Measurements from ENCODE around the gene RIOX2. TPM values are rescaled to one million over a fixed set of nuclear protein-coding genes. Genes with fewer than 3 reads are reported as not detected.
A peak's percentile ranks its signal among the peaks of the same experiment; 100 is the strongest.
"Not testable (repeated sequence)": the region's sequence is repeated elsewhere in the genome, so short reads cannot be mapped to it uniquely, and the experiment has no call there.

Gene RIOX2
- 37.1 TPM for total RNA-seq

- no peaks in the 10 kb centered on the region for H3K27me3 ChIP-seq (ENCODE audit: control insufficient read depth in 3 of 3, insufficient read depth in 3 of 3, low read length in 3 of 3)
- no peaks in the 10 kb centered on the region for H3K9me3 ChIP-seq (ENCODE audit: control insufficient read depth in 3 of 3, low read length in 3 of 3)
- peak within 1 kb of the TSS; percentile 55 to 76 (median 58) for H3K9ac ChIP-seq (ENCODE audit: low read depth in 1 of 3, low read length in 3 of 3)
- peak within 1 kb of the TSS; percentile 69 to 79 (median 71) for H3K4me3 ChIP-seq (ENCODE audit: low read length in 3 of 3)
- peaks cover 7 to 20% (median 16%) of the 10 kb centered on the region in 3 donors for H3K4me1 ChIP-seq (ENCODE audit: control insufficient read depth in 3 of 3, insufficient read depth in 3 of 3, low read length in 3 of 3)
- peaks cover 0 to under 1% (median 0%) of the 10 kb centered on the region in 3 donors for H3K36me3 ChIP-seq (ENCODE audit: control insufficient read depth in 3 of 3, insufficient read depth in 3 of 3, low read length in 3 of 3)
- peak within 1 kb of the TSS; percentile 54 for H3K27ac ChIP-seq (ENCODE audit: low read depth, low read length)
Observed at GRCh38 chr3:97971679-97972567, at the start of gene RIOX2. RIOX2 (minus strand) TSS chr3:97972431; CDS start chr3:97967593, 4,838 bp downstream.

- H3K36me3 ChIP-seq (ENCODE audit: control insufficient read depth in 3 of 3, insufficient read depth in 3 of 3, low read length in 3 of 3) = no peaks in the 10 kb centered on the region
- H3K27ac ChIP-seq (ENCODE audit: low read depth, low read length) = peak overlapping the region; percentile 45
- H3K4me1 ChIP-seq (ENCODE audit: control insufficient read depth in 3 of 3, insufficient read depth in 3 of 3, low read length in 3 of 3) = peaks cover 0 to 4% (median 0%) of the 10 kb centered on the region in 3 donors
- H3K9ac ChIP-seq (ENCODE audit: low read depth in 1 of 3, low read length in 3 of 3) = no peak overlapping the region
- H3K4me3 ChIP-seq (ENCODE audit: low read length in 3 of 3) = no peak overlapping the region
- no peaks in the 10 kb centered on the region for H3K27me3 ChIP-seq (ENCODE audit: control insufficient read depth in 3 of 3, insufficient read depth in 3 of 3, low read length in 3 of 3)
- H3K9me3 ChIP-seq (ENCODE audit: control insufficient read depth in 3 of 3, low read length in 3 of 3) = no peaks in the 10 kb centered on the region
Observed at GRCh38 chr3:98020412-98020811, 48.2 kb upstream of the RIOX2 start.

GRCh38 chr3:98018301-98018700 lies 46.1 kb upstream of the RIOX2 start:
- Histone ChIP-seq H3K9me3 (ENCODE audit: control insufficient read depth in 3 of 3, low read length in 3 of 3) (no peaks in the 10 kb centered on the region), H3K4me1 (ENCODE audit: control insufficient read depth in 3 of 3, insufficient read depth in 3 of 3, low read length in 3 of 3) (peaks cover 2 to 8% (median 6%) of the 10 kb centered on the region in 3 donors), H3K27me3 (ENCODE audit: control insufficient read depth in 3 of 3, insufficient read depth in 3 of 3, low read length in 3 of 3) (no peaks in the 10 kb centered on the region), H3K36me3 (ENCODE audit: control insufficient read depth in 3 of 3, insufficient read depth in 3 of 3, low read length in 3 of 3) (no peaks in the 10 kb centered on the region), H3K27ac (ENCODE audit: low read depth, low read length) (no peak overlapping the region), H3K4me3 (ENCODE audit: low read length in 3 of 3) (no peak overlapping the region), H3K9ac (ENCODE audit: low read depth in 1 of 3, low read length in 3 of 3) (no peak overlapping the region)

- Histone ChIP-seq H3K27ac (ENCODE audit: low read depth, low read length) (no peak overlapping the region), H3K9ac (ENCODE audit: low read depth in 1 of 3, low read length in 3 of 3) (no peak overlapping the region), H3K4me3 (ENCODE audit: low read length in 3 of 3) (no peak overlapping the region), H3K36me3 (ENCODE audit: control insufficient read depth in 3 of 3, insufficient read depth in 3 of 3, low read length in 3 of 3) (no peaks in the 10 kb centered on the region), H3K9me3 (ENCODE audit: control insufficient read depth in 3 of 3, low read length in 3 of 3) (no peaks in the 10 kb centered on the region), H3K4me1 (ENCODE audit: control insufficient read depth in 3 of 3, insufficient read depth in 3 of 3, low read length in 3 of 3) (peaks cover 2 to 6% (median 4%) of the 10 kb centered on the region in 3 donors), H3K27me3 (ENCODE audit: control insufficient read depth in 3 of 3, insufficient read depth in 3 of 3, low read length in 3 of 3) (no peaks in the 10 kb centered on the region)
Observed at GRCh38 chr3:98014268-98014585, 42.0 kb upstream of the RIOX2 start.

- H3K27ac ChIP-seq (ENCODE audit: low read depth, low read length) = no peak overlapping the region
- H3K27me3 ChIP-seq (ENCODE audit: control insufficient read depth in 3 of 3, insufficient read depth in 3 of 3, low read length in 3 of 3) = no peaks in the 10 kb centered on the region
- peaks cover 2 to 6% (median 4%) of the 10 kb centered on the region in 3 donors for H3K4me1 ChIP-seq (ENCODE audit: control insufficient read depth in 3 of 3, insufficient read depth in 3 of 3, low read length in 3 of 3)
- H3K9me3 ChIP-seq (ENCODE audit: control insufficient read depth in 3 of 3, low read length in 3 of 3) = no peaks in the 10 kb centered on the region
- no peak overlapping the region for H3K4me3 ChIP-seq (ENCODE audit: low read length in 3 of 3)
- H3K9ac ChIP-seq (ENCODE audit: low read depth in 1 of 3, low read length in 3 of 3) = no peak overlapping the region
- H3K36me3 ChIP-seq (ENCODE audit: control insufficient read depth in 3 of 3, insufficient read depth in 3 of 3, low read length in 3 of 3) = no peaks in the 10 kb centered on the region
Observed at GRCh38 chr3:98013411-98014267, 41.4 kb upstream of the RIOX2 start.

- no peaks in the 10 kb centered on the region for H3K9me3 ChIP-seq (ENCODE audit: control insufficient read depth in 3 of 3, low read length in 3 of 3)
- H3K27ac ChIP-seq (ENCODE audit: low read depth, low read length) = no peak overlapping the region
Observed at GRCh38 chr3:98012979-98013378, 40.7 kb upstream of the RIOX2 start.

GRCh38 chr3:98010883-98011449 lies 38.7 kb upstream of the RIOX2 start:
- H3K9me3 ChIP-seq (ENCODE audit: control insufficient read depth in 3 of 3, low read length in 3 of 3); H3K27ac ChIP-seq (ENCODE audit: low read depth, low read length); H3K4me1 ChIP-seq (ENCODE audit: control insufficient read depth in 3 of 3, insufficient read depth in 3 of 3, low read length in 3 of 3); H3K9ac ChIP-seq (ENCODE audit: low read depth in 1 of 3, low read length in 3 of 3); H3K36me3 ChIP-seq (ENCODE audit: control insufficient read depth in 3 of 3, insufficient read depth in 3 of 3, low read length in 3 of 3); H3K27me3 ChIP-seq (ENCODE audit: control insufficient read depth in 3 of 3, insufficient read depth in 3 of 3, low read length in 3 of 3); H3K4me3 ChIP-seq (ENCODE audit: low read length in 3 of 3): not testable (repeated sequence)

More at GRCh38 chr3:98012979-98013378, 40.7 kb upstream of the RIOX2 start:
- Histone ChIP-seq H3K9ac (ENCODE audit: low read depth in 1 of 3, low read length in 3 of 3) (no peak overlapping the region), H3K4me1 (ENCODE audit: control insufficient read depth in 3 of 3, insufficient read depth in 3 of 3, low read length in 3 of 3) (peaks cover 2 to 6% (median 4%) of the 10 kb centered on the region in 3 donors), H3K27me3 (ENCODE audit: control insufficient read depth in 3 of 3, insufficient read depth in 3 of 3, low read length in 3 of 3) (no peaks in the 10 kb centered on the region), H3K4me3 (ENCODE audit: low read length in 3 of 3) (no peak overlapping the region), H3K36me3 (ENCODE audit: control insufficient read depth in 3 of 3, insufficient read depth in 3 of 3, low read length in 3 of 3) (no peaks in the 10 kb centered on the region)

- Histone ChIP-seq H3K4me3 (ENCODE audit: low read length in 3 of 3) (no peak overlapping the region), H3K9me3 (ENCODE audit: control insufficient read depth in 3 of 3, low read length in 3 of 3) (no peaks in the 10 kb centered on the region), H3K4me1 (ENCODE audit: control insufficient read depth in 3 of 3, insufficient read depth in 3 of 3, low read length in 3 of 3) (peaks cover 2 to 6% (median 4%) of the 10 kb centered on the region in 3 donors), H3K27me3 (ENCODE audit: control insufficient read depth in 3 of 3, insufficient read depth in 3 of 3, low read length in 3 of 3) (no peaks in the 10 kb centered on the region), H3K27ac (ENCODE audit: low read depth, low read length) (no peak overlapping the region), H3K9ac (ENCODE audit: low read depth in 1 of 3, low read length in 3 of 3) (no peak overlapping the region), H3K36me3 (ENCODE audit: control insufficient read depth in 3 of 3, insufficient read depth in 3 of 3, low read length in 3 of 3) (no peaks in the 10 kb centered on the region)
Observed at GRCh38 chr3:98010194-98010882, 38.1 kb upstream of the RIOX2 start.

GRCh38 chr3:98008855-98009254 lies 36.6 kb upstream of the RIOX2 start:
- no peaks in the 10 kb centered on the region for H3K27me3 ChIP-seq (ENCODE audit: control insufficient read depth in 3 of 3, insufficient read depth in 3 of 3, low read length in 3 of 3)
- H3K9me3 ChIP-seq (ENCODE audit: control insufficient read depth in 3 of 3, low read length in 3 of 3) = no peaks in the 10 kb centered on the region
- no peak overlapping the region for H3K4me3 ChIP-seq (ENCODE audit: low read length in 3 of 3)
- H3K36me3 ChIP-seq (ENCODE audit: control insufficient read depth in 3 of 3, insufficient read depth in 3 of 3, low read length in 3 of 3) = no peaks in the 10 kb centered on the region
- H3K9ac ChIP-seq (ENCODE audit: low read depth in 1 of 3, low read length in 3 of 3) = no peak overlapping the region
- H3K27ac ChIP-seq (ENCODE audit: low read depth, low read length) = no peak overlapping the region
- H3K4me1 ChIP-seq (ENCODE audit: control insufficient read depth in 3 of 3, insufficient read depth in 3 of 3, low read length in 3 of 3) = peaks cover 2 to 4% (median 3%) of the 10 kb centered on the region in 3 donors

All from skeletal muscle tissue (tissue), 4 donors.